Subcutaneous adipose tissue (tissue), 4 donors: ENCODE measurements around the gene PDE4B. TPM values are rescaled to one million over a fixed set of nuclear protein-coding genes. Genes with fewer than 3 reads are reported as not detected.

ENCODE experiments used
- total RNA-seq, 4 donors: library from RNA; depleted of rRNA; stranded (reverse); fragments of >200 nt; gene quantifications; one replicate each; pipeline ENCODE4 v1.1.0, GENCODE V29; 2016
- TF ChIP-seq, protein P1 (sequence below): fragments of 450-650 bp; IDR thresholded peaks from one replicate; pipeline ENCODE4 v1.5.1; 2016; ENCODE audit warnings: low read depth, mild to moderate bottlenecking, control low read depth, antibody characterized with exemption, moderate library complexity

PDE4B gene
- total RNA-seq, 4 donors from 2014 or later, result 8.5 to 31.8 (median 15.5) TPM

DNA sequence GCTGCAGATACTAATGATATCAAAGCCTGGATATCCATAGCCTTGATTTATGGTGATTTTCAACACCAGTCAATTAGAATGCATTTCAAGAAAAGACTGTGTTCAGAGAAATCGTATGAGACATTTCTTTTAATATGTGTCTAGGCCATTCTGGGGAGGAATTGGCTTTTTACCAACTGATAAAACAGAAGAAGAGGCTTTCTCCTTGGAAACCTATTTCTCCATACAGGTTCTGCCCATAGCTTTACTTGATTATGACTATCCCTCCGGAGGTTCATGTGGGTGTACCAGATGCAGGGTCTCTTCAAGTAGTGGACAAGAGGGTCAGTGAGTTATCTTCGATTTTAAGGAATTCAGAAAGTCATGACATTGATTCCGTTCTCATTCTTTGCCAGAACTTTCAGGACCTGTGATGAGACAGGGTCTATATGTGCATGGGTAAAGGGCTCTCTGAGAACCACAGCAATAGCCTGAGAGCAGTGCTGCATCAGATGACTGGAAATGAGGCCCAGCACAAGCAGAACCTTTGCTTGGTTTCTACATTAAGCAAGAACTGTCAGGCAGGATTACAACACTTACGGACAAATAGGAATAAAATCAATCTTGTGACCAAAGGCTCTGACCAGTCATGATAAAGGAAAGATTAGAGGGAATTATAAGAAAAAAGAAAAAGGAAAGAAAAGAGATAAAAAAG, 477.6 kb downstream of the PDE4B start:
- TF ChIP-seq, protein P1, sequence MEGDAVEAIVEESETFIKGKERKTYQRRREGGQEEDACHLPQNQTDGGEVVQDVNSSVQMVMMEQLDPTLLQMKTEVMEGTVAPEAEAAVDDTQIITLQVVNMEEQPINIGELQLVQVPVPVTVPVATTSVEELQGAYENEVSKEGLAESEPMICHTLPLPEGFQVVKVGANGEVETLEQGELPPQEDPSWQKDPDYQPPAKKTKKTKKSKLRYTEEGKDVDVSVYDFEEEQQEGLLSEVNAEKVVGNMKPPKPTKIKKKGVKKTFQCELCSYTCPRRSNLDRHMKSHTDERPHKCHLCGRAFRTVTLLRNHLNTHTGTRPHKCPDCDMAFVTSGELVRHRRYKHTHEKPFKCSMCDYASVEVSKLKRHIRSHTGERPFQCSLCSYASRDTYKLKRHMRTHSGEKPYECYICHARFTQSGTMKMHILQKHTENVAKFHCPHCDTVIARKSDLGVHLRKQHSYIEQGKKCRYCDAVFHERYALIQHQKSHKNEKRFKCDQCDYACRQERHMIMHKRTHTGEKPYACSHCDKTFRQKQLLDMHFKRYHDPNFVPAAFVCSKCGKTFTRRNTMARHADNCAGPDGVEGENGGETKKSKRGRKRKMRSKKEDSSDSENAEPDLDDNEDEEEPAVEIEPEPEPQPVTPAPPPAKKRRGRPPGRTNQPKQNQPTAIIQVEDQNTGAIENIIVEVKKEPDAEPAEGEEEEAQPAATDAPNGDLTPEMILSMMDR, result no peak

DNA sequence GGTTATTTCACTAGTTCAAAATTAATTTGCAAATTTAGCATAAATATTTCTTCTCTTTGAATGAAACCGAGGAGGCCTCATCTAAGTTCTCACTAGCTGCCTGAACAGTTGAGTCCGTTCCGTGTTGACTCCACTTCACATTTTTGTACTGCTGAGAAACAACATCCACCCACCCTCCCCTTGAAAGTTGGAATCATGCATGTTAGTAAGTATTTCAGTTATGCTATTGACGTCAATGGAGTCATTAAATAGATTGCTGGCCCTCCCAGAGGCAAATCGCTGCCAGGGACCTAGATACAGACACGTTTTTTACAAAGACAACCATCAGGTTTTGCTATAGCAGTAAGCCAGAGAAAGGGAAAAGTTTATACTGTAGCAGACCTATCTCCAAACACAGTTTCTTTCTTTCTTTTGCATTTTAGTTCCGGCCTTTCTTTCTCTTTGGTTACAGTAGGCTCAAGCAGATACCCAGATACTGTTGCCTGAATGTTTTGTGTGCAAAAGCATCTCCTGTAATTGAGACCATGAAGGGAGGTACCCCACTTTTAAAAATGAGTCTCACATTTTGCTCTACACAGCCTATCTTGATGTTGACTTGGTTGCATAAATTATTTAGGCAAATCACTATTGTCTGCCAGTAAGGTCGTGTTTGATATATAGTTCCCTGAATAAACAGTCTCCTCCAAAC, 478.7 kb downstream of the PDE4B start:
- TF ChIP-seq, protein P1, result no peak

DNA sequence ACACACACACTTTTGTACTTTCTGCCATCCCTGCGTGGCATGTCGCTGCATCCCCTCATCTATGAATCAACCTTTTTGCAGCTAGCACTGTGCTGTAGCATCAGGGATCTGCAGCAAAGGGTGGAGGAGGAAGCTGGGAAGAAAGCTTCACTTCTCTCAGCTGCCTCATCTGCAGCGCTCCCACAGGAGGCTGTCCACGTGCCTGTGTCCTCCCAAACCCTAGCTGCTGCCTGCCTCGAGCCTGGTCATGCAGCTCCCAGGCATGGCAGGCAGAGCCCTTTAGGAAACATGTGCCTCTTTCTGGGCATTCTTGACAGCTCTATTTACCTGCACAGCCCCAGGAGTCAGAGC, 479.2 kb downstream of the PDE4B start:
- TF ChIP-seq, protein P1, result no peak

DNA sequence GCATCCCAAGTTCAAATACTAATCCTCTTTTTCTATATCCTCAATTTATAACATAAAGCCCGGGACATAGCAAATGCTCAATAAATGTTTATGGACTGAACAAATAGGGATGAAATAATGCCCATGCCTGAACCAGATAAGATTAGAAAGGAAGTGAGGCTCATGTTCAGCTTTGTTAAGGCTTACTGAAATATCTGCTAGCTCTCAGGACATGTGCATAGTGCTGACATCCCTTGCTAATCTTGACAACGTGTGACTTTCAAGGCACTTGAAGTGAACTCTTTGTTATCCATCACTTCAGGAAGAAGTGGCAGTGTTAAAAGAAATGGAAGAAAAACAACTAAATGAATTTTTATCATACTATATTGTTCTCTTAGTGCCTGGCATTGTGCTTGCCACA, 481.0 kb downstream of the PDE4B start:
- TF ChIP-seq, protein P1, result no peak

DNA sequence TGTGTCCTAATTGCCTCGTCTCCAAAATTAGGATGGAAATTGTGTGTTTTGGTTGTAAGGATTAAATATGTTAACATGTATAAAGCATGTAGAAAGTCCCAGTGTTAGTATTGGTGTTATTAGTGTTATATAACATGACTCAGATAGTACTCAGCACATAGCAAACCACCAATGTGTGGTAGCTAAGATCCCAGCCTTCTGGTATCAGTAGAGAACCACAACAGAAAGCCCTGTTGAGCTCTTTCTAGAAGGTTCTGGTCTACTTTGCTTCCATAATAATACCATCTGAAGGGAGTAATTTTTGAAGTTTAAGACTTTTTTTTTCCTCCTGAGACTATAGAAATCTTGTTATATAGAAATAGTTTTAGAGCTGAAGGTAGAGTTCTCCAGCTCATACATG, 481.9 kb downstream of the PDE4B start:
- TF ChIP-seq, protein P1, result no peak

DNA sequence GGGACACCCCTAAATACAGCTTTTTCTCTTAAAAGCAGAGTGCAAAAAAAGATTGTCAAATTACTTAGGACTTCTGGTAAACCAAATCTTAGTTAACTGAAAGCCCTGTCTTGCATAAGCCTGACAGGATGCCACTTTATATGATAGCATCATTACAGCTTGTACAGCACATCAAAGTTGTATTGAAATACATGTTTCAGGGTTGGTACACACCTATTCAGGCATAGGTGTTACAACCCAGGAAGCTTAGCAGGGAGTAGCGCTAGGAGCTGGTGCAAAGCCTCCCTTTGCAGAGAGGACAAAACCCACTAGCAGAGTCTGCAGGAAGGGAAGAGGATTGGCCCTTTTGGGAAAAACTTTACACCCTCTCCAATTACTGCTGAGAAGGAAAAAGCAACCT, 482.4 kb downstream of the PDE4B start:
- TF ChIP-seq, protein P1, result no peak

DNA sequence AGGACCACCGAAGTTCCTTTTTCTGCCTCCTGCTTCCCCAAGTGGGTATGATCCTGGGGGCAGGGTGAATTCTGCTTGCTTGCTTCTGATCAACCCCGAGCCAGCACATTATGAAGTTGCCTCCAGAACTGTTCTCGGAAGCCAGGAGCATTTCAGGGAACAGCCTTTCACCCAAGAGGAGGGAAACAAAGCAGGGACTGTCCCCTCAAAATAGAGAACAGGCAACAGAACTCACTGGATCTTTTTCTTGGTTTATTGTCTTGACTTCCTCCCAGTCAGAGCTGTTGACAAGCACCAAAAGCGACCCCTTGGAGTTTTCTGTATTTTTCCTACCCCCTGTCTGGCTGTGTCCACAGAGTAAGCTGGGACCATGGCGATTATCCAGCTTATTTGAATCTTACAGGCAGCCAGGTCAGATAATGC, 482.9 kb downstream of the PDE4B start:
- TF ChIP-seq, protein P1, result no peak
